GM23248 (cell line): ENCODE results near the gene RYR3. TPM values are rescaled to one million over a fixed set of nuclear protein-coding genes. Genes with fewer than 3 reads are reported as not detected.

Source experiments
- DNase-seq: peaks from one replicate; pipeline ENCODE4 v3.0.0-alpha.2; 2015
- H2AFZ ChIP-seq: fragments of 200-600 bp; sonication (generic); 2 replicates; pipeline ENCODE4 v1.6.1; 2016; ENCODE audit warnings: antibody characterized with exemption
- H3F3A ChIP-seq: fragments of 200-600 bp; sonication (generic); 2 replicates; pipeline ENCODE4 v1.6.1; 2016; ENCODE audit warnings: mild to moderate bottlenecking, antibody characterized with exemption, mixed run types; ENCODE audit not compliant: insufficient read depth
- H3K27ac ChIP-seq: fragments of 200-600 bp; sonication (generic); 2 replicates; pipeline ENCODE4 v1.5.1; 2016; ENCODE audit warnings: mild to moderate bottlenecking
- H3K27me3 ChIP-seq: fragments of 200-600 bp; sonication (generic); replicated peaks from 2 replicates; pipeline ENCODE4 v1.6.1; 2016; ENCODE audit warnings: mild to moderate bottlenecking; ENCODE audit not compliant: insufficient read depth
- H3K36me3 ChIP-seq: fragments of 200-600 bp; sonication (generic); 2 replicates; pipeline ENCODE4 v1.6.1; 2016; ENCODE audit warnings: low read depth, mild to moderate bottlenecking
- H3K4me1 ChIP-seq: fragments of 200-600 bp; sonication (generic); 2 replicates; pipeline ENCODE4 v1.6.1; 2016; ENCODE audit warnings: mild to moderate bottlenecking; ENCODE audit not compliant: insufficient read depth
- H3K4me2 ChIP-seq: fragments of 200-600 bp; sonication (generic); one replicate; pipeline ENCODE4 v1.6.1; 2016; ENCODE audit warnings: mild to moderate bottlenecking; ENCODE audit not compliant: unreplicated experiment
- H3K4me3 ChIP-seq: fragments of 200-600 bp; sonication (generic); 2 replicates; pipeline ENCODE4 v1.5.1; 2016; ENCODE audit warnings: mild to moderate bottlenecking
- H3K79me2 ChIP-seq: fragments of 200-600 bp; sonication (generic); 2 replicates; pipeline ENCODE4 v1.6.1; 2016; ENCODE audit warnings: mild to moderate bottlenecking; ENCODE audit not compliant: insufficient read depth
- H3K9ac ChIP-seq: fragments of 200-600 bp; sonication (generic); 2 replicates; pipeline ENCODE4 v1.6.1; 2016; ENCODE audit warnings: mild to moderate bottlenecking
- H3K9me2 ChIP-seq: fragments of 200-600 bp; sonication (generic); 2 replicates; pipeline ENCODE4 v1.6.1; 2016; ENCODE audit warnings: mixed run types, mild to moderate bottlenecking, moderate library complexity; ENCODE audit not compliant: insufficient read depth
- H3K9me3 ChIP-seq: fragments of 200-600 bp; sonication (generic); one replicate; pipeline ENCODE4 v1.6.1; 2017; ENCODE audit warnings: low read depth
- H4K20me1 ChIP-seq: fragments of 200-600 bp; sonication (generic); 2 replicates; pipeline ENCODE4 v1.6.0; 2016; ENCODE audit not compliant: insufficient read depth
- EZH2 ChIP-seq: fragments of 200-600 bp; sonication (generic); IDR thresholded peaks from 2 replicates; pipeline ENCODE4 v1.6.1; 2018; ENCODE audit warnings: antibody characterized with exemption, mild to moderate bottlenecking; ENCODE audit not compliant: insufficient read depth, poor library complexity, severe bottlenecking
- EZH2phosphoT487 ChIP-seq: fragments of 200-600 bp; sonication (generic); IDR thresholded peaks from 2 replicates; pipeline ENCODE4 v1.6.1; 2018; ENCODE audit warnings: antibody characterized with exemption, moderate library complexity, mild to moderate bottlenecking, low read depth; ENCODE audit not compliant: insufficient read depth
- WGBS, 2 experiments: methylation state at CpG; one replicate each; pipeline ENCODE4 v1.1.6; 2015 to 2017; ENCODE audit warnings: low lambda C conversion rate in 2 of 2, low coverage in 1 of 2; ENCODE audit errors: missing lambda C conversion rate in 2 of 2; 5-methylcytosine and 5-hydroxymethylcytosine counted together
- in situ Hi-C: fragments of 300-500 bp; cut with MboI; formaldehyde crosslinking; loops from 2 replicates; pipeline ENCODE4 v1.15.0; 2020
- polyA plus RNA-seq: library from polyadenylated mRNA; unstranded; fragments of >200 nt; fragmentation: Nextera tagmentation; extraction: Ambion mirVana; gene quantifications from 2 replicates; pipeline ENCODE4 v1.2.1, GENCODE V29; 2016
- total RNA-seq: library from RNA; depleted of rRNA; stranded (reverse); fragments of >200 nt; shearing (Covaris generic); gene quantifications from 2 replicates; pipeline ENCODE4 v1.2.3, GENCODE V29; 2014

Gene RYR3
- total and polyA plus RNA-seq, 2 experiments from 2014 or later, result 0.26 TPM; not detected in 1

- H3K9me2 ChIP-seq, result no peaks in the 10 kb centered on the region
- H2AFZ ChIP-seq, result no peak overlapping the region
- H3K79me2 ChIP-seq, result no peaks in the 10 kb centered on the region
- H4K20me1 ChIP-seq, result no peaks in the 10 kb centered on the region
- no peak for DNase-seq
- H3K27me3 ChIP-seq, result peaks cover 16% of the 10 kb centered on the region; the same call in 1 of the 2 replicates
- H3K4me3 ChIP-seq, result no peak overlapping the region
- no peak overlapping the region for H3K4me2 ChIP-seq
- no peak overlapping the region for H3K9ac ChIP-seq
- no peaks in the 10 kb centered on the region for H3K4me1 ChIP-seq
- in situ Hi-C loops, result no loop called here
- 29 to 33% methylated on average over 6 of the region's 6 CpGs for WGBS, 2 experiments
- no peaks in the 10 kb centered on the region for H3K9me3 ChIP-seq
- TF ChIP-seq EZH2phosphoT487, result no peak
- TF ChIP-seq EZH2, result no peak
- H3F3A ChIP-seq, result no peaks in the 10 kb centered on the region
- no peak overlapping the region for H3K27ac ChIP-seq
- H3K36me3 ChIP-seq, result no peaks in the 10 kb centered on the region
Observed at GRCh38 chr15:33785366-33785765, 474.6 kb downstream of the RYR3 start.

DNA sequence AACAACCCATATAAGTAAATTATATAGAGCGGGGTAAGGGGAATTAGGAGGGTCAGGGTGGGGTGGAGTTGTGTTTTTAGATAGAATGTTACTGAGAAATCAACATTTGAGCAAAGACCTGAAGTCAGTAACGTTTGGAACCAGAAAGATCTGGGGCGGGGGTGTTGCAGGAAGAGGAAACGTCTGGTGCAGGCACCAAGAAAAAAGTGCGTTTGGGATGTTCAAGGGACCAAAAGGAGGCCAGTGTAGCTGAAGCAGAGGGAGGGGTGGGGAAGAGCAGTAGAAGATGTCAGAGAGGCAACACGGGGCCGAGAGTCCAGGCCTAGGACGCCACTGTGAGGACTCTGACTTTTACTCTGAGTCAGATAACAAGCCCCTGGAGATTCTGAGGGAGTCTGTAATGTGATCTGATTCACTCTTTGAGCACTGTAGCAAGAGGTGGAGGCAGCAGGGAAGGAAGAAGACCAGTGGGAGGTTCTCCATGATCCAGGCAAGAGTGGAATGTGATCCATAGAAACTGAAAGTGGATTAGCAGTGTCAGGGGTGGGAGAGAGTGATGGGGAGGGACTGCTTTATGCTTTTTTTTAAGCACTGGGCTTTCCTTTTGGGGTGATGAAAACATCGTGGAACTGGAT, 478.3 kb downstream of the RYR3 start:
- no peaks in the 10 kb centered on the region for H3K4me1 ChIP-seq
- H3K27ac ChIP-seq, result no peak overlapping the region
- H3F3A ChIP-seq, result no peaks in the 10 kb centered on the region
- DNase-seq, result peak; percentile 69
- no peaks in the 10 kb centered on the region for H3K9me2 ChIP-seq
- TF ChIP-seq EZH2 (no peak), EZH2phosphoT487 (no peak)
- no peak overlapping the region for H3K4me2 ChIP-seq
- peak overlapping the region; percentile 47 for H2AFZ ChIP-seq
- in situ Hi-C loops, result no loop called here
- H3K9me3 ChIP-seq, result no peaks in the 10 kb centered on the region
- no peaks in the 10 kb centered on the region for H3K36me3 ChIP-seq
- no peak overlapping the region for H3K9ac ChIP-seq
- H3K79me2 ChIP-seq, result no peaks in the 10 kb centered on the region
- H4K20me1 ChIP-seq, result no peaks in the 10 kb centered on the region
- no peak overlapping the region for H3K4me3 ChIP-seq
- WGBS, 2 experiments, result 13 to 17% methylated on average over 9 of the region's 9 CpGs
- peaks cover under 1% of the 10 kb centered on the region; the same call in 1 of the 2 replicates for H3K27me3 ChIP-seq

- in situ Hi-C loops, result no loop called here
- no peak overlapping the region for H2AFZ ChIP-seq
- H3K4me2 ChIP-seq, result no peak overlapping the region
- no peaks in the 10 kb centered on the region for H3K79me2 ChIP-seq
- H3K9ac ChIP-seq, result no peak overlapping the region
- H3K27ac ChIP-seq, result no peak overlapping the region
- no peaks in the 10 kb centered on the region for H3K36me3 ChIP-seq
- no peak overlapping the region for H3K4me3 ChIP-seq
- no peak for TF ChIP-seq EZH2phosphoT487
- TF ChIP-seq EZH2, result no peak
- no peaks in the 10 kb centered on the region for H3F3A ChIP-seq
- H3K9me3 ChIP-seq, result no peaks in the 10 kb centered on the region
- no peaks in the 10 kb centered on the region for H3K4me1 ChIP-seq
- H3K27me3 ChIP-seq, result peaks cover 17% of the 10 kb centered on the region; the same call in 1 of the 2 replicates
- 62 to 65% methylated on average over 5 of the region's 5 CpGs for WGBS, 2 experiments
- no peak for DNase-seq
- H3K9me2 ChIP-seq, result no peaks in the 10 kb centered on the region
- no peaks in the 10 kb centered on the region for H4K20me1 ChIP-seq
Observed at GRCh38 chr15:33794453-33794852, 483.7 kb downstream of the RYR3 start.

DNA sequence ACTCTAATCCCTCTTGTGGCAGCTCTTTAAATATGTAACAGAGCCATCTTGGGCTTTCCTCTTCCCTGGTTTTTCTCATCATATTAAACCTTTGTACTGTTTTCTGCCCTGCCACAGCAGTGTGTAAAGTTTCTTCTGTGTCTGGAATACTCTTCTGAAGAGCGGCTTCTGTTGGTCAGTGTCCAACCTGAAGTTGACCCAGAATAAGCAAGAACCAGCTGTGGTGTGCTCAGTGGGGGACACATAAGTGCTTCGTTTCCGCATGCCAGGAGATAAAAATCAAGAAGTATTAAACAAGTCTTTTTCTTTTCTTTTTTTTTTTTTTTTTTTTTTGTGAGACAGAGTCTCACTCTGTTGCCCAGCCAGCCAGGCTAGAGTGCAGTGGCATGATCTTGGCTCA, 484.3 kb downstream of the RYR3 start:
- Histone ChIP-seq H3F3A (no peaks in the 10 kb centered on the region), H3K4me1 (no peaks in the 10 kb centered on the region), H3K9me2 (no peaks in the 10 kb centered on the region), H3K9me3 (no peaks in the 10 kb centered on the region), H4K20me1 (no peaks in the 10 kb centered on the region), H3K9ac (no peak overlapping the region), H3K36me3 (no peaks in the 10 kb centered on the region), H3K4me3 (no peak overlapping the region), H3K27ac (no peak overlapping the region), H3K79me2 (no peaks in the 10 kb centered on the region), H2AFZ (no peak overlapping the region), H3K27me3 (peaks cover 17% of the 10 kb centered on the region; the same call in 1 of the 2 replicates), H3K4me2 (no peak overlapping the region)
- DNase-seq, result no peak
- 69 to 70% methylated on average over 3 of the region's 3 CpGs for WGBS, 2 experiments
- in situ Hi-C loops, result no loop called here
- TF ChIP-seq EZH2phosphoT487, result no peak
- TF ChIP-seq EZH2, result no peak
